ENCODE measurements around the gene S100A6.

Gene S100A6

DNA sequence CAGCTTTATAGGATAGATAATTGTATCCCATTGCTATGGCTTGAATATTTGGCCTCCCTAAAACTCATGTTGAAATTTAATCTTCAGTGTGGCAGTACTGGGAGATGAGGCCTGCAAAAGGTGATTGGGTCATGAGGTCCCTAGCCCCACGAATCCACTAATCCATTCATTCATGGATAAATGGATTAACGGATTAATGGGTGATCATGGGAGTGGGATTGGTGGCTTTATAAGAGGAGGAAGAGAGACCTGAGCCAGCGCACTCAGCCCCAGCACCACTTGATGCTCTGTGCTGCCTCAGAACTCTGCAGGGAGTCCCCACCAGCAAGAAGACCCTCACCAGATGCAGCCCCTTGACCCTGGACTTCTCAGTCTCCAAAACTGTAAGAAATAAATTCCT is 32.0 kb downstream of the S100A6 start:
- no peak for DNase-seq (ENCODE audit: low spot score)

DNA sequence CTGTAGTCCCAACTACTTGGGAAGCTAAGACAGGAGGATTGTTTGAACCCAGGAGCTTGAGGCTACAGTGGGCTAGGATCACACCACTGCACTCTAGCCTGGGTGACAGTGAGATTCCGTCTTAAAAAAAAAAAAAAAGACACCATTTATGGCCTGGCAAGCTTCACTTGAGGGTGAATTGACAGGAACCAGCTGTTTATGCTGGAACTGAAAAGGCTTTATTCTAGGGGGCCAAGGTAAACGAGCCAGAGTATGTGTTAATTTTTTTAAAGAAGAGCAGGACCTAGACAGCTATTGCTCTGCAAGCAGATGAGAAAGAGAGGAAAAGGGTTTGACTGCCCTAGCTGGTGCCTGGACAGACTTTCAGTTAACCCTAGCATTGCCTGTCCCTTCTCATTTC is 37.0 kb downstream of the S100A6 start:
- no peak for DNase-seq (ENCODE audit: low spot score)

DNA sequence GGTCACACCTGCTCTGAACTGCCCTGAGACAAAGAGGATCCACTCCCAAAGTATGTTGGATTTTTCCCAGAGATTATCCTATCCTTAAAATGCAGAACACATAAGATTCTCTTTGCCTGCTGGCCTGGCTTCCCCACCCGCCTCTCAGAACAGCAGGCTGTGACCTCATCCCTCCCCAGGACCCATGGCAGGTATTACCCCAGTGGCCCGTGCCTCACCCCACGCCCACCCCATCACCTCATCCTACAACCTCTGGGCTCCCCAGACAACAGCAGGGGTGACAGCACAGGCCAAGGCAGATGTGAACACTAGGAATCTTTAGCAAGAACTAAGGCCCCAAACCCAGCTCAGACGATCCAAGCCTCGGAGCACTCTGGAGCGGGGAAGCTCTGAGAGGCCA is 40.3 kb downstream of the S100A6 start:
- DNase-seq (ENCODE audit: low spot score), result no peak

DNA sequence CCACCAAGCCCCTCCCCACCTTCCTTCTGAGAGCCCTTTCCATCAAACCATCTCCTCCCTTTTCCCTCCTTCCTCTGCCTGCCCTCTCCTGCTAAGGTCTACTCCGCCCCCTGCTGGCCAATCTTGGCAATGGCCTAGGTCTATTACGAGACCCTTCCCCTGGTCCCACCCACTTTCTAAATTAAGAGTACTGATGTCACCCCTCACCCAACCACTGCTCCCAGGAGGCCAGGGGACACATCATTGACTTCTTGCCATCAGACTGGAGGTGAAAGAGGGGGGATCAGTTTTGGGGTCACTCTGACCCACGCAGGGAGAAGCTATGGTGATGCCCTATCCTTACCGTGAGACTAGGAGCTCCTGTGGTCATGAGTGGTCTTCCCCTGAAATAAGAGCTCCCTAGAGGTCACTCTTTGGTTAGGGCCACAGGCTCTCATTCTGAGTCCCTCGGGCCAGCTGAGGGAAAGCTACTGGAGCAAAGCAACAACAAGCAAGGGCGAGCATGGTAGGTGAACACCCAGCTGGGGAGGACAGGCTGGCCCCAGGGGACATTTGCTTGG is 40.7 kb downstream of the S100A6 start:
- peak; percentile 70 for DNase-seq (ENCODE audit: low spot score)

DNA sequence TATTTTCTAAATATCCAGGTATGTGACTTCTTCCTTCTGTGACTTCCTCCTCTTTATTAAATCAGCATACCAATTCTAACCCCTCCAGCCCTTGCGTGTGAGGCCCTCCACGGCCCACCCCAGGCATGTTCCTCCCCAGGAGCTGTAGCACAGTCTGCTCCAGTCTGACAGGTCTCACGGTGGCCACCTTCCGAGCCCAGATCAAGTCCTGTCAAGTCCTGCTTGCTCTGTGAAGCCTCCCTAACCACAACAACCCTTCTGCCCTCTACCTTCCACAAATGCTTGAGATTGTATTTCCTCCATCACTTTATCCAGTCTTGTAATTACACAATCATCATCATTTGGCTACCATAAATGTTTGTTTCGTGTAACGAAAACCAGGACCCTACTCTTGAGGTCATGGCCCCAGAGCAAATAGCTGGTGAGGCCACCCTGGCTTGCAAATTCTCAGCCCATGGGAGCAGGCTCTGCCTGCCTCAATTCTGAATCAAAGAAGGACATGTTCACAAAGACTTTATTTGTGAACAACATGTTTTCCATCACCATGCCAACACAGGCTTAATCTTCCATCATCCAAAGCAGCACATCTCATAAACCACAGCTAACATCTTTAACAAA is 42.3 kb downstream of the S100A6 start:
- no peak for DNase-seq (ENCODE audit: low spot score)

DNA sequence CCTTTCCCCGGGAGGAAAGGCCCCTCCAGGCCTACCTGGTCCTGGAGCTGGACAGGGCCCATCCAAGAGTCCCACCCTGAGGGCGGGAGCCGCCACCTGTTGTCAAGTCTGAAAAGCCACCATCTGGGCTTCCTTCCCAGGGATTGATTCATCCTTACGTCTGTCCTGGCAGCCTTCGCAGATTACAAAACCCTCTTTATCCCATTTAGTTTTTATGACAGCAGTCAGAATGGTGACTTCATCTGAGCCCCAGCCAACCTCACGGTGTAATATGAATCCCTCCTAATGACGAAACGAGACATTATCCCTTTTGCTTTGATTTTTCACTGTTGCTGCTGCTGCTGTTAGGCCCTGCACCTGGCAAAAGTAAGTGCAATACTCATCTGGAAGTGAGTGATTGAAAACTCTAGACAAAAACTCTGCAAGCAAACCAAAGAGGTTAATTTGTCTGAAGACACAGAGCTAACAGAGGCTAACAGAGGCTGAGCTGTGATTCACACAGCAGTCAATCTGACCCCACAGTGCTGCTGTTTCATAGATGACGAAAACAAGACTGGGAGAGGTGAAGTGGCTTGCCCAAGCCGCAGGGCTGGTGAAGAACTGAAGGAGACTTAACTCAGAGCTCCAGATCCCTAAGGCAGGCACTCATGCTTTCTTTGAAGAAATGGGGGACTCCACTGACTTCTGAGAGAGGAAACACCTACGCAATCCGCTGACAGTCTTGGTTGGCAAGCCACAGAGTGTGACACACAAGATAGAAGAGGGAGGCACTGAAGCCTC is 45.3 kb downstream of the S100A6 start:
- peak; percentile 87 for DNase-seq (ENCODE audit: low spot score)

DNA sequence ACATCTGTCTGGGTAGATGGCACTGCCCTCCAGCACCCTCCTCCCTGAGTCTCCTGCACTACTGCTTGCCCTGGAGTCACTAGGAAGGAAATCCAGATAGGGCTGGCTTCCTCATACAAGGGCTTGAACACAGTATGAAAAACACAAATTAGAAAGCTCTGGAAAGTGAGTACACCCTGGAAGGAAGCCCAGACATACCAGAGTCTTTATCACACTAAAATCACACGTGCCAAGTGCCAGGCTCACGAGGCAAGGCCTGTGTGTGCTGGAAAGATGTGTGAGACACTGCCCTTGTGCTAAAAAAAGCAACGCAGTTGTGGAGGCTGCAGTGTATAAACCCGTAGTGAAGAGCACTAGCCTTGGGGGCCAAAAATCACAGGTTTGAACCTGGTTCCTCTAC is 47.1 kb downstream of the S100A6 start:
- DNase-seq (ENCODE audit: low spot score), result no peak

DNA sequence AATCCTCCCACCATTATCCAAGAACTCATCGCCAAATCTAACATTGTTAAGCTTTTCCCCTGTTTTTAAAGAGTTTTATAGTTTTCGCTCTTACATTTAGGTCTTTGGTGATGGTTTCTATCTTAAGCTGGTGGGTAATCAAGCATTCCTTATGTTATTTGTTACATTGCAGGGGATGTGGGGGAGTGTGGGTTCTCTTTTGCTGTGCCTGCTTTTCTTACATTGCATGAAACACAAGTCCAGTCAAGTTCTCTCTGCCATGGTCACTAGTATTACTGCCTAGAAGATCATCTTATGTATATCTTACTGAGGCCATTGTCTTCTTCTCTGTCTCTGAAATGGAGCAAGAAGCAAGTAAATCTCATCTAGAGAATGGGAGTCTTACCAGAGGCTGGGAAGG is 48.1 kb downstream of the S100A6 start:
- DNase-seq (ENCODE audit: low spot score), result no peak

DNA sequence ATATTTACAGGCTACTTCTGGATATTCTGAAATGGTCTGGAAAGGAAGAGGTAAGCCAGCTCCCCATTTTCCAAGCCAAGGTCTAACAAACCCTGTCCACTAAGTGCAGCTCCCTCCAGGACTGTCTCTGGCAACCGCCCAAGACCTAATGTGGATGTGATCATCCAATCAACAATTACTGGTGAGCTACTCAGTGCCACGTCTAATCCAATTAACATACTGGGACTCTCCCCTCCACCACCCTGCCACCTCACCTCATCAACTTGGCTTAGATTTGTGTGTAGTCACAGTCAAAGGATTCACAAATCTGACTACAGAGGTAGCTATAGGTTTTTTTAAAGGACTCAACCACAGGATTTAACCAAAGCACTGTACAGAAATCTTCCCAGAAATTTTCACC is 49.9 kb downstream of the S100A6 start:
- no peak for DNase-seq (ENCODE audit: low spot score)
